SU-DHL-6 (cell line): ENCODE measurements around the gene ZFYVE27.

Source experiments
- H2AFZ ChIP-seq: fragments of 200-600 bp; sonication (generic); 2 replicates; pipeline ENCODE4 v1.6.1; 2014; ENCODE audit warnings: low read depth, mild to moderate bottlenecking, moderate library complexity, mixed read lengths, antibody characterized with exemption, low read length; ENCODE audit not compliant: severe bottlenecking
- H3F3A ChIP-seq: fragments of 200-600 bp; shearing (Covaris generic); 2 replicates; pipeline ENCODE4 v1.6.0; 2016; ENCODE audit warnings: antibody characterized with exemption, mild to moderate bottlenecking; ENCODE audit not compliant: insufficient read depth
- H3K27ac ChIP-seq: fragments of 200-600 bp; sonication (generic); 2 replicates; pipeline ENCODE4 v1.5.1; 2016; ENCODE audit warnings: low read depth, mild to moderate bottlenecking, low read length, moderate library complexity, mixed read lengths
- H3K27me3 ChIP-seq: fragments of 200-600 bp; sonication (generic), shearing (Covaris generic); 2 replicates; pipeline ENCODE4 v1.6.0; 2014; ENCODE audit warnings: mild to moderate bottlenecking, low read length
- H3K36me3 ChIP-seq: fragments of 200-600 bp; sonication (generic); 2 replicates; pipeline ENCODE4 v1.6.1; 2014; ENCODE audit warnings: mild to moderate bottlenecking, low read length, mixed read lengths
- H3K4me2 ChIP-seq: fragments of 300-600, 200-600 bp; shearing (Covaris generic), sonication (generic); 2 replicates; pipeline ENCODE4 v1.6.0; 2014; ENCODE audit warnings: low read length, low read depth, mild to moderate bottlenecking; ENCODE audit not compliant: poor library complexity, severe bottlenecking
- H3K4me3 ChIP-seq: fragments of 200-600 bp; sonication (generic); 2 replicates; pipeline ENCODE4 v1.5.1; 2014; ENCODE audit warnings: antibody characterized with exemption, low read length, mild to moderate bottlenecking, mixed read lengths; ENCODE audit not compliant: insufficient read depth, poor library complexity, severe bottlenecking
- H3K79me2 ChIP-seq: fragments of 200-600 bp; sonication (generic); 2 replicates; pipeline ENCODE4 v1.6.1; 2014; ENCODE audit warnings: mild to moderate bottlenecking, low read length, moderate library complexity; ENCODE audit not compliant: insufficient read depth
- H3K9ac ChIP-seq: fragments of 200-600 bp; sonication (generic); 2 replicates; pipeline ENCODE4 v1.7.0; 2014; ENCODE audit warnings: mild to moderate bottlenecking, low read length
- H3K9me2 ChIP-seq: fragments of 200-600 bp; sonication (generic); replicated peaks from 2 replicates; pipeline ENCODE4 v1.6.1; 2014; ENCODE audit warnings: low read length; ENCODE audit not compliant: insufficient read depth
- H3K9me3 ChIP-seq: fragments of 200-600 bp; sonication (generic); 2 replicates; pipeline ENCODE4 v1.6.1; 2014; ENCODE audit warnings: low read length, mixed read lengths; ENCODE audit not compliant: insufficient read depth
- H4K20me1 ChIP-seq: fragments of 200-600 bp; sonication (generic); 2 replicates; pipeline ENCODE4 v1.6.1; 2014; ENCODE audit warnings: low read depth, mild to moderate bottlenecking, antibody characterized with exemption, low read length, moderate library complexity, mixed read lengths
- CTCF ChIP-seq: fragments of 200-600 bp; sonication (generic); IDR thresholded peaks from one replicate; pipeline ENCODE4 v1.5.1; 2017; ENCODE audit warnings: antibody characterized with exemption, mild to moderate bottlenecking, low read length, moderate library complexity; ENCODE audit not compliant: insufficient read depth, poor library complexity, severe bottlenecking
- EZH2phosphoT487 ChIP-seq: fragments of 200-600 bp; sonication (generic), shearing (Covaris generic); conservative IDR thresholded peaks from 2 replicates; pipeline ENCODE4 v1.6.1; 2018; ENCODE audit warnings: mild to moderate bottlenecking, antibody characterized with exemption, low read length, moderate library complexity, mixed read lengths

Gene ZFYVE27

GRCh38 chr10:97718659-97719142 lies 18.2 kb upstream of the ZFYVE27 start:
- Histone ChIP-seq H3K9me2 (no peaks in the 10 kb centered on the region), H3K27me3 (no peaks in the 10 kb centered on the region), H3K27ac (no peak overlapping the region), H4K20me1 (no peaks in the 10 kb centered on the region), H3K79me2 (no peaks in the 10 kb centered on the region), H3K9ac (no peak overlapping the region), H3F3A (no peaks in the 10 kb centered on the region), H3K4me2 (no peak overlapping the region), H3K36me3 (no peaks in the 10 kb centered on the region), H3K4me3 (no peak overlapping the region), H2AFZ (no peak overlapping the region), H3K9me3 (no peaks in the 10 kb centered on the region)
- TF ChIP-seq CTCF (no peak), EZH2phosphoT487 (no peak)

- H3K9ac ChIP-seq, result no peak overlapping the region
- H4K20me1 ChIP-seq, result no peaks in the 10 kb centered on the region
- no peaks in the 10 kb centered on the region for H3K36me3 ChIP-seq
- TF ChIP-seq EZH2phosphoT487 (no peak), CTCF (no peak)
- no peak overlapping the region for H2AFZ ChIP-seq
- H3F3A ChIP-seq, result no peaks in the 10 kb centered on the region
- H3K4me2 ChIP-seq, result no peak overlapping the region
- H3K79me2 ChIP-seq, result no peaks in the 10 kb centered on the region
- H3K4me3 ChIP-seq, result no peak overlapping the region
- H3K27me3 ChIP-seq, result no peaks in the 10 kb centered on the region
- no peaks in the 10 kb centered on the region for H3K9me3 ChIP-seq
- no peak overlapping the region for H3K27ac ChIP-seq
- no peaks in the 10 kb centered on the region for H3K9me2 ChIP-seq
Observed at GRCh38 chr10:97719602-97720001, 17.3 kb upstream of the ZFYVE27 start.

GRCh38 chr10:97721871-97722780 lies 14.8 kb upstream of the ZFYVE27 start:
- no peaks in the 10 kb centered on the region for H3K9me3 ChIP-seq
- no peaks in the 10 kb centered on the region for H3K27me3 ChIP-seq
- H3F3A ChIP-seq, result no peaks in the 10 kb centered on the region
- H3K4me3 ChIP-seq, result no peak overlapping the region
- no peaks in the 10 kb centered on the region for H3K79me2 ChIP-seq
- no peak overlapping the region for H3K9ac ChIP-seq
- no peak overlapping the region for H3K27ac ChIP-seq
- TF ChIP-seq EZH2phosphoT487, result no peak
- TF ChIP-seq CTCF, result no peak
- H4K20me1 ChIP-seq, result no peaks in the 10 kb centered on the region
- no peaks in the 10 kb centered on the region for H3K9me2 ChIP-seq
- no peak overlapping the region for H2AFZ ChIP-seq
- H3K4me2 ChIP-seq, result no peak overlapping the region
- no peaks in the 10 kb centered on the region for H3K36me3 ChIP-seq
